Tibial artery (tissue), 4 donors: Measurements from ENCODE around the gene NCKAP5.

ENCODE experiments used
- DNase-seq, 2 donors: peaks; one replicate each; pipeline ENCODE4 v3.0.0-alpha.2; 2019
- H3K27ac ChIP-seq, 2 donors: fragments of 200-600 bp; sonication (generic) in 1 of 2; 1 replicate in 1 of 2; 2 replicates in 1 of 2; pipeline ENCODE4 v1.5.1; 2018 to 2019; ENCODE audit warnings: mild to moderate bottlenecking in 1 of 2
- H3K27me3 ChIP-seq, 2 donors: fragments of 200-600 bp; sonication (generic) in 1 of 2; one replicate each; pipeline versions ENCODE4 v1.5.1 to v1.6.0; 2016 to 2019
- H3K36me3 ChIP-seq, 3 donors: fragments of 200-600 bp; sonication (generic) in 2 of 3; one replicate each; pipeline ENCODE4 v1.5.1; 2016 to 2019; ENCODE audit warnings: mild to moderate bottlenecking in 2 of 3
- H3K4me1 ChIP-seq, 4 donors: fragments of 200-600 bp; sonication (generic) in 2 of 4; 1 replicate in 3 of 4; 2 replicates in 1 of 4; pipeline ENCODE4 v1.5.1; 2016 to 2019
- H3K4me3 ChIP-seq, 2 donors: fragments of 200-600 bp; sonication (generic) in 1 of 2; 1 replicate in 1 of 2; 2 replicates in 1 of 2; pipeline ENCODE4 v1.5.1; 2018 to 2019; ENCODE audit warnings: mild to moderate bottlenecking in 2 of 2
- H3K9me3 ChIP-seq, 3 donors: fragments of 200-600 bp; sonication (generic) in 1 of 3; one replicate each; pipeline ENCODE4 v1.5.1; 2016 to 2019
- CTCF ChIP-seq, 2 experiments: fragments of 200-600 bp in 1 of 2; fragments of 450-650 bp in 1 of 2; IDR thresholded peaks; one replicate each; pipeline ENCODE4 v1.5.1; 2017 to 2019; ENCODE audit warnings: antibody characterized with exemption in 2 of 2, mild to moderate bottlenecking in 1 of 2, moderate library complexity in 1 of 2
- intact Hi-C: fragments of 100-400 bp; cut with DNase I; formaldehyde crosslinking; loops from one replicate; pipeline ENCODE4 v1.15.0; 2023; ENCODE audit warnings: low total_unique reads

The NCKAP5 gene

GRCh38 chr2:132754867-132755472 lies 813.3 kb downstream of the NCKAP5 start:
- intact Hi-C loops: no loop called here
- Histone ChIP-seq H3K4me3 (no peak overlapping the region), H3K27me3 (no peaks in the 10 kb centered on the region), H3K9me3 (no peaks in the 10 kb centered on the region), H3K36me3 (no peaks in the 10 kb centered on the region), H3K27ac (no peak overlapping the region), H3K4me1 (no peaks in the 10 kb centered on the region)
- DNase-seq: no peak
- no peak for TF ChIP-seq CTCF (IDR thresholded peaks at IDR 0.05)

GRCh38 chr2:132754392-132754791 lies 813.9 kb downstream of the NCKAP5 start:
- H3K27ac ChIP-seq: no peak overlapping the region
- TF ChIP-seq CTCF (IDR thresholded peaks at IDR 0.05): no peak
- no peaks in the 10 kb centered on the region for H3K4me1 ChIP-seq
- H3K4me3 ChIP-seq: no peak overlapping the region
- no peaks in the 10 kb centered on the region for H3K9me3 ChIP-seq
- no peaks in the 10 kb centered on the region for H3K27me3 ChIP-seq
- intact Hi-C loops: no loop called here
- H3K36me3 ChIP-seq: no peaks in the 10 kb centered on the region
- no peak for DNase-seq

GRCh38 chr2:132752421-132753206 lies 815.6 kb downstream of the NCKAP5 start:
- no peak for TF ChIP-seq CTCF (IDR thresholded peaks at IDR 0.05)
- Histone ChIP-seq H3K4me1 (no peaks in the 10 kb centered on the region), H3K27ac (no peak overlapping the region), H3K4me3 (no peak overlapping the region), H3K9me3 (no peaks in the 10 kb centered on the region), H3K27me3 (no peaks in the 10 kb centered on the region), H3K36me3 (no peaks in the 10 kb centered on the region)
- DNase-seq: no peak
- intact Hi-C loops: no loop called here

GRCh38 chr2:132751836-132752235 lies 816.4 kb downstream of the NCKAP5 start:
- no peak for TF ChIP-seq CTCF (IDR thresholded peaks at IDR 0.05)
- intact Hi-C loops: no loop called here
- Histone ChIP-seq H3K9me3 (no peaks in the 10 kb centered on the region), H3K4me3 (no peak overlapping the region), H3K27ac (no peak overlapping the region), H3K27me3 (no peaks in the 10 kb centered on the region), H3K36me3 (no peaks in the 10 kb centered on the region), H3K4me1 (no peaks in the 10 kb centered on the region)
- no peak for DNase-seq

- DNase-seq: no peak
- Histone ChIP-seq H3K27ac (no peak overlapping the region), H3K4me1 (no peaks in the 10 kb centered on the region), H3K4me3 (no peak overlapping the region), H3K9me3 (no peaks in the 10 kb centered on the region), H3K27me3 (no peaks in the 10 kb centered on the region), H3K36me3 (no peaks in the 10 kb centered on the region)
- TF ChIP-seq CTCF (IDR thresholded peaks at IDR 0.05): no peak
- intact Hi-C loops: no loop called here
Observed at GRCh38 chr2:132750606-132751005, 817.7 kb downstream of the NCKAP5 start.
